ENCODE measurements around the gene GARNL3.

GARNL3 gene

DNA sequence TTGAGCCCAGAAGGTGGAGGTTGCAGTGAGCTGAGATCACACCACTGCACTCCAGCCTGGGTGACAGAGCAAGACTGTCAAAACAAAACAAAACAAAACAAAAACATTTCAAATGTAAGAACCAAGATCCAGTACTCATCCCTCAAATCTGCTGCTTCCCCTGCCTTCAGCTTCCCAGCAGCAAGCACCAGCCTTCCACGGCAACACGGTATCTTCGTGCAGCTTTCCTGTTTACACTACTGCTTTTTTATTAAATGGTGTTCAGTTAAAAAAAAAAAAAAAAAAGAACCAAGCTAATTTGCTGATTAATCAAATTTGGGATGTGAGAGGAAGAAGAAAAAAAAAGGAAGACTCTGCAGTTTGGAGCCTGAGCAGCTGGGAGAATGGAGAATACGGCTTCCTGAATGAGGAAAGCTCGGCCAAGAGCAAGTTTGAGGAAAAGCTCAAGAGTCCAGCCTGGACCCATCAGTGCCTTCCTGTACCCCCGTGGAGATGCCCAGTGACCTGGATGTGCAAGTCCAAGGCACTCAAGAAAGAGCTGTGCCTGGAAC lies 104.4 kb downstream of the GARNL3 start:
- Histone ChIP-seq H3K4me1 (ENCODE audit: control insufficient read depth, insufficient read depth, low read length) (no peaks in the 10 kb centered on the region), H3K4me3 (ENCODE audit: low read length) (no peak overlapping the region), H3K27ac (ENCODE audit: low read depth, low read length) (no peak overlapping the region), H3K9ac (ENCODE audit: low read length) (no peak overlapping the region), H3K36me3 (ENCODE audit: control insufficient read depth, insufficient read depth, low read length) (no peaks in the 10 kb centered on the region), H3K27me3 (ENCODE audit: control insufficient read depth, insufficient read depth, low read length) (no peaks in the 10 kb centered on the region)

DNA sequence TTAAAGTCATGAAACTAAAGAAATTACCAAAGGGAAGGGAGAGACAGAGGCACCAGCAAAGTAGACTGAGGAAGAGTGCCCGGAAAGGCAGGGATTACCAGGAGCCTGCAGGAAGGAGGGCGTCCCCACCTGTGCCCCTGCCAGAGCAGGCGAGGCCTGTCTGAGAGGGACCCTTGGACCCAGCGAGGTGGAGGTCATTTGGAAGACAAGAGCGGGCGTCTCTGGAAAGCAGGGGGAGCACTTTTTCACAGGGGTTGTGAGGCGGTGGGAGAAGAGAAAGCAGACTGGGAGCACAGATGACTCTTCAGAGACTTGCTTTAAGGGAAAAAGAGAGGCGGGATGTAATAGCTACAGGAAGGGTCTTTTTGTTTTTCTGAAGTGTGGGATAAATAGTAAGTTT lies 104.9 kb downstream of the GARNL3 start:
- Histone ChIP-seq H3K27ac (ENCODE audit: low read depth, low read length) (no peak overlapping the region), H3K4me3 (ENCODE audit: low read length) (no peak overlapping the region), H3K4me1 (ENCODE audit: control insufficient read depth, insufficient read depth, low read length) (no peaks in the 10 kb centered on the region), H3K27me3 (ENCODE audit: control insufficient read depth, insufficient read depth, low read length) (no peaks in the 10 kb centered on the region), H3K36me3 (ENCODE audit: control insufficient read depth, insufficient read depth, low read length) (no peaks in the 10 kb centered on the region), H3K9ac (ENCODE audit: low read length) (no peak overlapping the region)

DNA sequence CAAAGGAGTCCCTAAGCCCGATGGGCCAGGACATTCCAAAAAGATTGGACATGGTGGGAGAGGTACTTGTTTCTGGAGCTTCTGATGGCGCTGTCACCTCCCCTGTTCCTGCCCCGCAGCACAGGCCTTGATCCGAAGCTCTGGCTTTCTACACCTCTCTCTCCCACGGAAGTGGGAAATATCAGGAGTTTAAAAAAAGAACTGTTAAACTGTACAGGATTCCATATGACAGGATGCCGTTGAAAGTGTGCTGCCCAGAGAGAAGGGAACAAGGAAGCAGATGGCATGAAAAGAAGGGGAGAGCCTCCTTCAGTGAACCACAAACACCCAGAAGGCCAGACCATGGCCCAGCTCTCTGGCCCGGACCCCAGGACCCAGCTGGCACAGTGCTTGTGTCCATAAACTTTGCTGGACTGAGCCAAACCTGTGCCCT lies 105.6 kb downstream of the GARNL3 start:
- Histone ChIP-seq H3K27me3 (ENCODE audit: control insufficient read depth, insufficient read depth, low read length) (no peaks in the 10 kb centered on the region), H3K4me3 (ENCODE audit: low read length) (no peak overlapping the region), H3K4me1 (ENCODE audit: control insufficient read depth, insufficient read depth, low read length) (no peaks in the 10 kb centered on the region), H3K36me3 (ENCODE audit: control insufficient read depth, insufficient read depth, low read length) (no peaks in the 10 kb centered on the region), H3K9ac (ENCODE audit: low read length) (no peak overlapping the region), H3K27ac (ENCODE audit: low read depth, low read length) (no peak overlapping the region)

DNA sequence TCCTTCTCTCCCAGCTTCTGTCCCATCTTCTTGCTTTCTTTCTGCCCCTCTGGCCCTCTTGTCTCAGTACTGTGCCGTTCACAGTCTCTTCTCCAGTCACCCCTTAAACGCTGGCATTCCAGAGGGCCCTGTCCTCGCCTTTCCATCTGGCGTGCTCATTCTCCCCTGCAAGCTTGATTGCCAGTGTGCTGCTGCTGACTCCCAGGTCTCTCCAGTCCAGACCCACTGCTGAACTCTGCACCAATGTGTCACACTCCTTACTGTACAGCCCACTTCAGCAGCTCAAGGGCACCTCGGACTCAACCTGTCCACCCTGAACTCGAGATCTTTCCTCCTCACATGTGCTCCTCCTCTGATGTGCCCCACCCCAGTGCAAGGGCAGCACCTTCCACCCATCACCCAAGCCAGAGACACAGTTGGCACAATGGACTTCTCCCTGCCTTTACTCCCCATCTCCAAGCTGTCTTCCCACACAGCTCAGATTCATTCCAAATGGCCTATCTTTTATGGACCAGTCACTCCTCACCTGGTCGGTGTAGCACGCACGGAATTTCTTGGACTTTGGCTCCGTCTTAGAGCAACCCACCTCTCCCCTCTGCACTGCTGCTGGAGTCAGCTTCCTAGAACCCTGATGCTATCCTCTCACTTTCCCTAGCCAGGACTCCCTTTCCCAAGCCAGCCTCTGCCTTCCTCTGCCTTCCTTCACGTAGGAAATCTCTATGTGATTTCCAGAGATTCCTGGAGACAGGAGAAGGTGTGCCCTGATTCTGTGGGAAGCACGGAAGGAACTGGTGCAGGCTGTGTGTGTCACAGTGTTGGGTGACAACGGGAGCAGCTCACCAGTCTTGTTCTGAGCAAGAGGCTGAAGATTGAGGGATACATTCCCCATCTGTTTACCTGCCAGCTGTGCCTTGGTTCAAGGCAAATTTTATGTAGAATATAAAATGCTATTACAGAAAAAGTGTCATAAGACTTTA lies 106.4 kb downstream of the GARNL3 start:
- no peak overlapping the region for H3K9ac ChIP-seq (ENCODE audit: low read length)
- H3K4me3 ChIP-seq (ENCODE audit: low read length): no peak overlapping the region
- no peaks in the 10 kb centered on the region for H3K27me3 ChIP-seq (ENCODE audit: control insufficient read depth, insufficient read depth, low read length)
- H3K27ac ChIP-seq (ENCODE audit: low read depth, low read length): no peak overlapping the region
- no peaks in the 10 kb centered on the region for H3K4me1 ChIP-seq (ENCODE audit: control insufficient read depth, insufficient read depth, low read length)
- H3K36me3 ChIP-seq (ENCODE audit: control insufficient read depth, insufficient read depth, low read length): no peaks in the 10 kb centered on the region

DNA sequence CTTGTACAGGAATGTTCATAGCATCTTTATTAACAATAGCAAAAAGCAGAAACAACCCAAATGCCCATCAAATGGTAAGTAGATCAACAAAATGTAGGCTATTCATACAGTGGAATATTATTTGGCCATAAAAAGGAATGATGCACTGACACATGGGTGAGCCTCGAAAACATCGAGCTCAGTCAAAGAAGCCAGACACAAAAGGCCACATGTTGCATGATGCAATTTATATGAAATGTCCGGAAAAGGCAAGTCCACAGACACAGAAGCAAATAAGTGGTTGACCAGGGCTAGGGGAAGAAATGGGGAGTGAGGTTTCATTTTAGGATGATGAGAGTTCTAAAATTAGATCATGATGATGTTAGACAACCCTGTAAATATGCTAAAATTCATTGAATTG lies 115.9 kb downstream of the GARNL3 start:
- no peaks in the 10 kb centered on the region for H3K36me3 ChIP-seq (ENCODE audit: control insufficient read depth, insufficient read depth, low read length)
- H3K9ac ChIP-seq (ENCODE audit: low read length): no peak overlapping the region
- H3K4me1 ChIP-seq (ENCODE audit: control insufficient read depth, insufficient read depth, low read length): no peaks in the 10 kb centered on the region
- no peak overlapping the region for H3K4me3 ChIP-seq (ENCODE audit: low read length)
- H3K27me3 ChIP-seq (ENCODE audit: control insufficient read depth, insufficient read depth, low read length): no peaks in the 10 kb centered on the region
- H3K27ac ChIP-seq (ENCODE audit: low read depth, low read length): no peak overlapping the region

DNA sequence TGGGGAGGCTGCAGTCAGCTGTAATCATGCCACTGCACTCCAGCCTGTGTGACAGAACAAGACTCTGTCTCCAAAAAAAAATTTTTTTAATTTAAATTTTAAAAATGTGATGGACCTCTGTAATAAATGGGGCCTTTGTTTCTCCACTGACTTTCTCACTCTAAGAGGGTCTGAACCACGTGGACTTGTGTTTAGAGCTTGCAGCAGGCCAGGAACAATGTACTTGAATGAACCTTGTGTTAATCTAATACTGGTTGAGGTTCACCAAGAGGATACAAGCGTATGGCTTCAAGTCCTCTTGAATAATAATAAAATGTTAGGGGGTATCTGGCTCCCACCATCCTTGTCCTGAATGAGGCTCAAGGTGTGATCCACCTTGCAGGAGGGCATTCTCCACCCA lies 118.0 kb downstream of the GARNL3 start:
- Histone ChIP-seq H3K4me1 (ENCODE audit: control insufficient read depth, insufficient read depth, low read length) (no peaks in the 10 kb centered on the region), H3K4me3 (ENCODE audit: low read length) (no peak overlapping the region)

DNA sequence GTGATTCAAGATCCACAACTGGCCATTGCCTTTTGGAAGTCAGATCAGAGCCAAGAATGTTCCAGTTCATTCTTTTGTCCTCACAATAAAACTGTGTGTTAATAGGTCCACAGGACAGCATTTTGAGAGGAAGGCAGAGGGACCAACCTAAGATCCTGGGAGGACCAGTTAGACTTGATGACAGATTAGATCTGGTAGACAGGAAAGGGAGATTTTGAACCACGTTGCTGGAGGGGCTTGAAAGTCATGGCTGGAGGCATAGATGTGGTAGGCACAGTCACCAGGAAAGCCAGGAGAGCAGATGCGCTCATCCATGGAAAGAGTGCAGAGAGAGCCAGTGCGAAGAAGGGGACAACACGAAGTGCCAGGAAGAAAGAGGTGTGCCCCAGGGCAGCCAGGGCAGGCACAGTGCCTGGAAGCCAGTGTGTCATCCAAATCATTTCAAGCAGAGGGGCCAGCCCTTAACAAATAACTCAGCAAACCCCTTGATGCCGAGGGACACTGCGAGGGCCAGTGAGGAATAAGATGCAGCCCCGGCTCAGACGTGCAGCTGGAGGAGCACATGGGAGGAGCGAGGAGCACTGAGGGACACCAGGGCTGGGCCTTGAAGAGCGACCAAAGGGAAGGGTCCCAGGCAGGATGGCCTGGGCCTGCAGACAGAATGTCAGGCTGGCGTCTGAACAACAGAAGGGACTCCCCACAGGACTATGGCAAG lies 119.6 kb downstream of the GARNL3 start:
- Histone ChIP-seq H3K27me3 (ENCODE audit: control insufficient read depth, insufficient read depth, low read length) (no peaks in the 10 kb centered on the region), H3K36me3 (ENCODE audit: control insufficient read depth, insufficient read depth, low read length) (no peaks in the 10 kb centered on the region), H3K27ac (ENCODE audit: low read depth, low read length) (no peak overlapping the region), H3K4me3 (ENCODE audit: low read length) (no peak overlapping the region), H3K4me1 (ENCODE audit: control insufficient read depth, insufficient read depth, low read length) (peaks cover 5% of the 10 kb centered on the region), H3K9ac (ENCODE audit: low read length) (no peak overlapping the region)

More for the DNA sequence above, 118.0 kb downstream of the GARNL3 start:
- Histone ChIP-seq H3K36me3 (ENCODE audit: control insufficient read depth, insufficient read depth, low read length) (no peaks in the 10 kb centered on the region), H3K27me3 (ENCODE audit: control insufficient read depth, insufficient read depth, low read length) (no peaks in the 10 kb centered on the region), H3K27ac (ENCODE audit: low read depth, low read length) (no peak overlapping the region), H3K9ac (ENCODE audit: low read length) (no peak overlapping the region)

DNA sequence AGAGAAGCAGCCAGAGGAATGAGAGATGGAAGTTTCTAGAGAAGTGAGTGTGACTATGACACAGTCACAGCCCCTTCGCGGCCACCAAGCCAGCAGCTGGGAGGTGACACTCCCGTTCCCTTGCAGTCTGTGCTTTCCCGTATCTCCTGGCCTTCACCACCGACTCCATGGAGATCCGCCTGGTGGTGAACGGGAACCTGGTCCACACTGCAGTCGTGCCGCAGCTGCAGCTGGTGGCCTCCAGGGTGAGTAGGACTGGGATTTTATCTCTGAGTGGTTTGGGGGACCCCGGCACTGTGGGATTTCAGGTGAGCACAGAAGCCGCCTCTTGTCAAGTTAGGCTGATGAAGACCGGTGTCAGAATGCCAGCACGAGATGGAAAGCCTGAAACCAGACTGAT lies 120.3 kb downstream of the GARNL3 start:
- no peaks in the 10 kb centered on the region for H3K36me3 ChIP-seq (ENCODE audit: control insufficient read depth, insufficient read depth, low read length)
- H3K27ac ChIP-seq (ENCODE audit: low read depth, low read length): no peak overlapping the region
- no peak overlapping the region for H3K9ac ChIP-seq (ENCODE audit: low read length)
- no peak overlapping the region for H3K4me3 ChIP-seq (ENCODE audit: low read length)
- peaks cover 5% of the 10 kb centered on the region for H3K4me1 ChIP-seq (ENCODE audit: control insufficient read depth, insufficient read depth, low read length)
- no peaks in the 10 kb centered on the region for H3K27me3 ChIP-seq (ENCODE audit: control insufficient read depth, insufficient read depth, low read length)

DNA sequence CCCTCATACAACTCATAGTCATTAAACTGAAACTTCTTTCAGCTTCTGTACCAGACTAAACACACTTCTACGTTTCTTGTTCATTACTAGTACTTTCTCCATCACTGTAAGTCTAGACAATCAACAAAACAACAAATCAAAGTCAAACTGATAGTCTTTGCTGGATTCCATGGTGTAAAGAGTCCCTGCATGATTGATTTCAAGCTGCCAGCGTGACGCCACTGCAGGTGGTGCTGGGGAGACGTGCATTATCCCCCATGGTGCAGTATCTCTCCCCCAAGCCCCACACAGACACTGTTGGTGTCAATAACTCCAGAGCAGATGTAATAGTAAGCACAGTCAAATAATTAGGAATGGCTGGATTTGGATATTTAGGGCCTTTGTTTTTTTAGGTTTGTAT lies 121.7 kb downstream of the GARNL3 start:
- H3K4me3 ChIP-seq (ENCODE audit: low read length): no peak overlapping the region
- no peaks in the 10 kb centered on the region for H3K36me3 ChIP-seq (ENCODE audit: control insufficient read depth, insufficient read depth, low read length)
- H3K4me1 ChIP-seq (ENCODE audit: control insufficient read depth, insufficient read depth, low read length): peaks cover 5% of the 10 kb centered on the region
- H3K27me3 ChIP-seq (ENCODE audit: control insufficient read depth, insufficient read depth, low read length): no peaks in the 10 kb centered on the region
- H3K9ac ChIP-seq (ENCODE audit: low read length): no peak overlapping the region
- H3K27ac ChIP-seq (ENCODE audit: low read depth, low read length): no peak overlapping the region

DNA sequence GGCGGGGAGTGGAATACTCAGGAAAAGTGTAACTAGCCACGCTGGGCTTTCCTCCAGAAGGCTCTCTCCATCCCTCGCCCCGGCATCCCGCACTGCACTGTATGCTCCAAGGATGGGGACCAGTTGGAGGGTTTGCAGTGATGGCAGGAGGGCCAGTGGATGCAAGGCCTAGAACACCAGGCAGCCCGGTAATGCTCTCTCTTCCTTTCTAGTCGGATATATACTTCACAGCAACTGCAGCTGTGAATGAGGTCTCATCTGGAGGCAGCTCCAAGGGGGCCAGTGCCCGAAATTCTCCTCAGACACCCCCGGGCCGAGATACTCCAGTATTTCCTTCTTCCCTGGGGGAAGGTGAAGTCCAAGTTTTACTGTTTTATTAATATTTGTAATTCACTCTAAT lies 122.4 kb downstream of the GARNL3 start:
- H3K36me3 ChIP-seq (ENCODE audit: control insufficient read depth, insufficient read depth, low read length): no peaks in the 10 kb centered on the region
- H3K27ac ChIP-seq (ENCODE audit: low read depth, low read length): no peak overlapping the region
- H3K4me1 ChIP-seq (ENCODE audit: control insufficient read depth, insufficient read depth, low read length): peaks cover 5% of the 10 kb centered on the region
- H3K4me3 ChIP-seq (ENCODE audit: low read length): no peak overlapping the region
- H3K9ac ChIP-seq (ENCODE audit: low read length): no peak overlapping the region
- no peaks in the 10 kb centered on the region for H3K27me3 ChIP-seq (ENCODE audit: control insufficient read depth, insufficient read depth, low read length)

DNA sequence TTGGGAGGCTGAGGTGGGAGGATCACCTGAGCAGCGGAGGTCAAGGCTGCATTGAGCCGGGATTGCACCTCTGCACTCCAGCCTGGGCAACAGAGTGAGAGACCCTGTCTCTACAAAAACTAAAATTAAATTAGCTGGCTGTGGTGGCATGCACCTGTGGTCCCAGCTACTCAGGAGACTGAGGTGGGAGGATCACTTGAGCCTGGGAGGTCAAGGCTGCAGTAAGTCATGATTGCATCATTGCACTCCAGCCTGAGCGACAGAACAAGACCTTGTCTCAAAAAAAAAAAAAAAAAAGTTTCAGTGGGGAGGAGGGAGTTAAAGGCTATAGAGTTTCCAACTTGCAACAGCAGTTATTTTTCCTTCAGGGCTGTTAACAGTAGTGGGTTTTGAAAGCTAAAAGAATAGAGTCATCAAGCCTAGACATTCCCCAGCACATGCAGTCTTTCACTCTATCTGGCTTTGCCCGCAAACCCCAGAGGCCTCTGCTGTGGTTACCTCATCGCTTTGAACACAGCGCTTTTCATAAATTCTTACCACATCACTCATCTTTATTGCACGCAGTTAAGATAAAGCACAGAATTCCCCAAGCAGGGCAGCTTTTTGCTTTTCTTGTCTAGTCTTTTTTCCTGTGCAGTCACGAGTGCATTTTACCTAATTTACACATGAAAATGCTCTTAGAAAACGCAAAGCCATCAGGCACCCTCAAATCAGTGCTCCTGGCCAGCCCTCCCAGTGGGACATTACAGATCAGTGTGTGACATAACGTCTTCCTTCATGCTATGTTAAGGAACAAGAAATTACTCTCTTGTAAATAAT lies 123.7 kb downstream of the GARNL3 start:
- Histone ChIP-seq H3K27me3 (ENCODE audit: control insufficient read depth, insufficient read depth, low read length) (no peaks in the 10 kb centered on the region), H3K36me3 (ENCODE audit: control insufficient read depth, insufficient read depth, low read length) (no peaks in the 10 kb centered on the region), H3K4me1 (ENCODE audit: control insufficient read depth, insufficient read depth, low read length) (peaks cover 5% of the 10 kb centered on the region), H3K9ac (ENCODE audit: low read length) (no peak overlapping the region), H3K27ac (ENCODE audit: low read depth, low read length) (peak overlapping the region; percentile 46), H3K4me3 (ENCODE audit: low read length) (no peak overlapping the region)

DNA sequence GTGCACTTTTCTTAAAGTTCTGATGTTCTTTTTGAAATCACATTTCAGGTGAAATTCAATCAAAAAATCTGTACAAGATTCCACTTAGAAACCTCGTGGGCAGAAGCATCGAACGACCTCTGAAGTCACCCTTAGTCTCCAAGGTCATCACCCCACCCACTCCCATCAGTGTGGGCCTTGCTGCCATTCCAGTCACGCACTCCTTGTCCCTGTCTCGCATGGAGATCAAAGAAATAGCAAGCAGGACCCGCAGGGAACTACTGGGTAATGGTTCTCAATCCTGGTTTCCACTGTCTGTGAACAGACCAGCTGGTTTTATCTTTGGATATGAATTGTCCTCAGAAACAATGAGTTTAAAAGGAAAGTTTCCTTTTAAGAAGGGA lies 124.3 kb downstream of the GARNL3 start:
- Histone ChIP-seq H3K9ac (ENCODE audit: low read length) (no peak overlapping the region), H3K27ac (ENCODE audit: low read depth, low read length) (peak overlapping the region; percentile 46), H3K4me1 (ENCODE audit: control insufficient read depth, insufficient read depth, low read length) (peaks cover 5% of the 10 kb centered on the region), H3K36me3 (ENCODE audit: control insufficient read depth, insufficient read depth, low read length) (no peaks in the 10 kb centered on the region), H3K4me3 (ENCODE audit: low read length) (no peak overlapping the region), H3K27me3 (ENCODE audit: control insufficient read depth, insufficient read depth, low read length) (no peaks in the 10 kb centered on the region)
